SJSA1 (cell line): Measurements from ENCODE around the gene CCL14. TPM values are rescaled to one million over a fixed set of nuclear protein-coding genes. Genes with fewer than 3 reads are reported as not detected.

Source experiments
- DNase-seq, 2 experiments: peaks; one replicate each; pipeline ENCODE4 v3.0.0-alpha.2; 2015 to 2020; ENCODE audit warnings: low spot score in 2 of 2, low read depth in 1 of 2
- H3K27ac ChIP-seq: fragments of 250-450 bp; sonication (Bioruptor Pico); 2 replicates; pipeline ENCODE4 v1.5.1; 2020; ENCODE audit warnings: mild to moderate bottlenecking, moderate library complexity
- H3K27me3 ChIP-seq: fragments of 250-450 bp; sonication (Bioruptor Pico); replicated peaks from 2 replicates; pipeline ENCODE4 v1.5.1; 2020; ENCODE audit warnings: mild to moderate bottlenecking, moderate library complexity
- H3K36me3 ChIP-seq: fragments of 250-450 bp; sonication (Bioruptor Pico); 2 replicates; pipeline ENCODE4 v1.5.1; 2020; ENCODE audit warnings: mild to moderate bottlenecking
- H3K4me1 ChIP-seq: fragments of 250-450 bp; sonication (Bioruptor Pico); replicated peaks from 2 replicates; pipeline ENCODE4 v1.6.1; 2021; ENCODE audit warnings: mild to moderate bottlenecking
- H3K4me3 ChIP-seq: fragments of 250-450 bp; sonication (Bioruptor Pico); 2 replicates; pipeline ENCODE4 v1.5.1; 2020; ENCODE audit warnings: mild to moderate bottlenecking
- H3K9me3 ChIP-seq: fragments of 250-450 bp; sonication (Bioruptor Pico); replicated peaks from 2 replicates; pipeline ENCODE4 v1.5.1; 2020; ENCODE audit warnings: mild to moderate bottlenecking
- total RNA-seq: library from RNA; depleted of rRNA; stranded (reverse); fragments of >200 nt; shearing (Covaris generic); gene quantifications from 2 replicates; pipeline ENCODE4 v1.2.3, GENCODE V29; 2014

Gene CCL14
- total RNA-seq, 1 experiment from 2014 or later = not detected

DNA sequence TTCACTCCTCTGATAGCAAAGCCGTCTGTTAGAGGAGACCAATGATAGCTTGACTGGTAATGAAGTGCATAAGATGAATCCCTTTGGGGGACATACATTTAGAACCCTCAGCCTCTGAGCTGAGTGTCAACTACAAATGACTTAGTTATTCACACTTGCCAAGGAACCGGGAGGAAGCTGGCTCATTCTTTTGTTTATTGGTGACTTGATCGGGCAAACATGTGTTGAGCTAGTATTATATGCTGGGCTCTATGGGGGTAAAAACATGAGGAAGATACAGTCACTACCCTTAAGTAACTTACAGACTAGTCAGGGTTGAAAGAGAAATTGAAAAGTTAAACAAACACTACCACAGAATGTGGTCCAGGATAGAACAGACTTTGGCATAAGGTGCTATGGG lies 8.2 kb downstream of the CCL14 start:
- no peak for DNase-seq
- Histone ChIP-seq H3K27me3 (no peaks in the 10 kb centered on the region; the same call in 1 of the 2 replicates), H3K4me1 (no peaks in the 10 kb centered on the region), H3K27ac (no peak overlapping the region), H3K4me3 (no peak overlapping the region), H3K36me3 (no peaks in the 10 kb centered on the region), H3K9me3 (no peaks in the 10 kb centered on the region)

DNA sequence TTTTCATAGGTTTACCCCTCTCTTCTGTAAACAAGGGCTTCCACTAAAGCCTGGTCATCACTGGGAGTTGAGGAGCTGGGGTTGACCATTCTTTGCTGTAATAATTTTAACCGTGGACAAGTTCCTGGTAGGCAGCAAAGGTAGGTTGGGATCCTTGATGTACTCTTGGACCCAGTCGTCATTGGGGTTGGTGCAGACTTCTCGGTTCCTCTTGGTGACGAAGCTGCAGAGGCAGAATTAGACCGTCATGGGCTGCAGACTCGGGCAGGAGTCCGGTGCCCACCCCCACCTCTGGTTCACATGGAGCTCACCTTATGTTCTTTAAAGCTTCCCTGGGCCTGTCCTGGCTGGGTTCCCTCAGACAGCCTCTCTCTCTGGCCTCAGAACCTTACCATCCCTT lies 9.0 kb downstream of the CCL14 start:
- H3K4me1 ChIP-seq = no peaks in the 10 kb centered on the region
- no peaks in the 10 kb centered on the region; the same call in 1 of the 2 replicates for H3K27me3 ChIP-seq
- H3K9me3 ChIP-seq = no peaks in the 10 kb centered on the region
- DNase-seq = no peak
- H3K27ac ChIP-seq = no peak overlapping the region
- H3K36me3 ChIP-seq = no peaks in the 10 kb centered on the region
- no peak overlapping the region for H3K4me3 ChIP-seq

DNA sequence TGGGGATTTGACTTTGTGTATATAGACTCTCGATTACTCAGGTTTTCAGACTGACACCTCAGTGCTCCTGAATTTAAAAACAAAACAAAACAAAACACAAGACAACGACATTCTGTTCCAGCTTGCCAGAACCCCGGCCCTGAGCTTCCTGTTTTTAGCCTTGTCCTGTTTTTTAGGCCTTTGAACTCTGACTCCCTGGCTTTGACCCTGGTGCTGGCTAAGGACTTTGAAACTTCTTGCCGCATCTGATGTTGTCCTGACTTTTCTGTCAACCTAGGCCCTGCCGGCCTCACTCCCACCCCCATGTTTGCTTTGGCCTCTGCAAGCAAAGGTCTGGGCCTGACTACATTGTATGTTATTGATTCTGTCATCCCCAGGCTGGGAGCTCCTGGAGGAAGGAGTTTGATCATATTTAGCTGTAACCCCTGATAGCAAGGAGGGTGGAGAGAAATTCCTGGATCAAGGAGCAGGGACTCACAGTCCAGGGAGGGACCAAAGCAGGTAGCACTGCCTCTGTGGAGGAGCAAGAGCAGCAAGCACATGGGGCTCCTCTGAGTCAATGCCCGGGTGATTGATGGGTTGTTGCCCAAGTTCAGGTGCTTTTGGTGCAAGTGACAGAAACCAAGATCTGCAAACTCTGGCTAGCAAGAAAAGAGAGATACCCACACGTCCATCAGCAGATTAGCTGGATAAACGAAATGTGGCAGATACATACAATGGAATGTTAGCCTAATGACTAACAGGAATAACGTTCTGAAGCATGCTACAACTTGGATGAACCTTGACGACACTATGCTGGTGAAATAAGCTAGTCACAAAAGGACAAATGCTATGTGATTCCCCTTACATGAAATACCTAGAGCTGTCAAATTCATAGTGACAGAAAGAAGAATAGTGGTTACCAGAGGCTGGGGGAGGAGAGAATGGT lies 12.9 kb downstream of the CCL14 start:
- no peaks in the 10 kb centered on the region for H3K27me3 ChIP-seq
- no peaks in the 10 kb centered on the region for H3K4me1 ChIP-seq
- H3K4me3 ChIP-seq = no peak overlapping the region
- no peak overlapping the region for H3K27ac ChIP-seq
- DNase-seq = peak in 1 of 2 experiments; percentile 20
- H3K36me3 ChIP-seq = no peaks in the 10 kb centered on the region
- H3K9me3 ChIP-seq = no peaks in the 10 kb centered on the region

DNA sequence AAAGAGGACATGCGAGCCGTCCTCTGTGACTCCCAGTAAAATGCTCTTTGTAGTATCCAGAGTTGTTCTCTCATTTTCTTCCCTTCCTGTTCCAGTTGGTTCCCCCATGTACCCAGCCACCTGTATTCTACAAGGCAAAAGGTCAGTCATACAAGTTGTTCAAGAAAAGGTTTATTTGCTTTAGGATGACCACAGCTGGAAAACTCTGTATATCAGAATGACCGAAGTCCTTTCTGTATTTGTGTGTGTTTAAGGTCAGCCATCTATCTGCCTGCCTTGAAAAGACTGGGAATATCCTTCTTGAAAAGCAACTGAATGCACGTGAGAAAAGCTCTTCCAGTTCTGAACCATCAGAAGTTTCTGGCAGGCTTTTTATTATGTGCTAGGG lies 13.6 kb downstream of the CCL14 start:
- Histone ChIP-seq H3K36me3 (no peaks in the 10 kb centered on the region), H3K4me3 (no peak overlapping the region), H3K27ac (no peak overlapping the region), H3K4me1 (no peaks in the 10 kb centered on the region), H3K27me3 (no peaks in the 10 kb centered on the region), H3K9me3 (no peaks in the 10 kb centered on the region)
- peak in 1 of 2 experiments; percentile 12 for DNase-seq

DNA sequence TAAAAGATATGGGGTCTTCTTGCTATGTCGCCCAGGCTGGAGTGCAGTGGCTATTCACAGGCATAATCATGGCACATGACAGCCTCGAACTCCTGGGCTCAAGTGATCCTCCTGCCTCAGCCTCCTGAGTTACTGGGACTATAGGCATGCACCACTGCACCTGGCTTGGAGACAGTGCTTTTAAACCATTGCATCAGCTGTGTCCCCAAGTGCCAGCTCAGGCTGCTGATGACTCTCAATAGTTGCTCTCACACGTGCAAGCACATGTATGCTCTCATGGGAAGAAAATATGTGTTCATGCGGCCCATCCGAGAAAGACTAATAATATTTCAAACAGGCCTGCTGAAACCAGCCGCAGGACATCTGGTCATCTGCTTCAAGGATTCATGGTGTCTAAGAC lies 14.0 kb downstream of the CCL14 start:
- no peak for DNase-seq

DNA sequence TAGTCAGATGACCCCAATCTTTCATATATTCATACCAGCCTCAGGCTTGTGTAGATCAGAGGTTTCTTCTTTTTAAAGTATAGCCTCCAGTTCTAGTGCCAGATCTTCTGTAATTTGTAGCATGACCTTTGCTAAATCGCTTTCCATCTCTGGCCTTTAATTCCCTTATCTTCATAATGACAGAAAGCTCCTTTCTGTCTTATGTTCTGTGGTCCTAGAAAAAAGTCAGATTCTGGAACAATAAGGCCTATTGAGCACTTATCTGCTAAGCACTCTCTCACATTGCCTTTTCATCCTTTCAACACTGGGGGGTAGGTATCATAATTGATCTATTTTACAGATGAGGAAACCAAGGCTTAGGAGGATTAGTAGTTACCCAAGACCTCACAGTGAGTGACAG lies 14.5 kb downstream of the CCL14 start:
- no peak for DNase-seq
- Histone ChIP-seq H3K27me3 (no peaks in the 10 kb centered on the region), H3K9me3 (no peaks in the 10 kb centered on the region), H3K4me3 (no peak overlapping the region), H3K27ac (no peak overlapping the region), H3K36me3 (no peaks in the 10 kb centered on the region), H3K4me1 (no peaks in the 10 kb centered on the region)

More for the DNA sequence above, 14.0 kb downstream of the CCL14 start:
- Histone ChIP-seq H3K9me3 (no peaks in the 10 kb centered on the region), H3K36me3 (no peaks in the 10 kb centered on the region), H3K27ac (no peak overlapping the region), H3K4me1 (no peaks in the 10 kb centered on the region), H3K4me3 (no peak overlapping the region), H3K27me3 (no peaks in the 10 kb centered on the region)

DNA sequence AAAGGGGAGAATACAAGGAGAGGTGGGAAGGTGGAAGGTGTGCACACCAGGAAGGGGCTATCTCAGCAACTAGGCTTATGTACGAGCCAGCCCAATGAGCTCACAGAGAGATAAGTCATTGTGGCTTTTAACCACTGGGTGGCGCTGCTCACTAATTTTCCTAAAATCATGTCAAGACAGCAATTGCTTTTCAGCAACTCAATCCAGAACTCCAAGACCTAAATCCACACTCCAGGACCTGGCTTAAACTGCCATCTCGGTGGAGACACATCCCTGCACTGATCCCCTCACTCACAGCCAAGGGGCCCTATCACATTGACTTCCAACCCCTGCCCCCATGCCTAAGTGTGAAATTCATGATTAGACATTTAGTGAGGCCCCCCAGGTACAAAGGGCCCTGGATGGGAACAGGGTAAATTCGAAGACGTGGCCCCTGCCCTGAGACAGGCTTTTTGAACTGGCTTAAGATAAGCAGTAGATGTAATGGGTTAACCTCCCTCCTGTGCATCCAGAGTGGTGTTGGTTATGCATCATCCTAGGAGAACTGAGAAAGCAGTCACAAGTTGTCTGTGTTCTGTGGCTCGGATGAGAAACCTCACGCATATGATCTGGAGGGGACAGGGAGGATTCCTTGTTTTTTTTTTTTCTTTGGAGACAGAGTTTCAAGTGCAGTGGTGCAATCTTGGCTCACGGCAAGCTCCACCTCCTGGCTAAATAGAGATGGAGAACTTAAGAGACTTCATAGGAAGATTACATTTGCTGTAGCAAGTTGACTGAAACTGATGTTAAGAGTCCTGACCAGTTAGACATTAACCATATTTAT lies 16.8 kb downstream of the CCL14 start:
- peak; percentile 28 to 68 for DNase-seq
- no peaks in the 10 kb centered on the region for H3K9me3 ChIP-seq
- no peaks in the 10 kb centered on the region for H3K36me3 ChIP-seq
- no peaks in the 10 kb centered on the region for H3K4me1 ChIP-seq
- no peak overlapping the region for H3K27ac ChIP-seq
- H3K4me3 ChIP-seq = no peak overlapping the region
- no peaks in the 10 kb centered on the region for H3K27me3 ChIP-seq

DNA sequence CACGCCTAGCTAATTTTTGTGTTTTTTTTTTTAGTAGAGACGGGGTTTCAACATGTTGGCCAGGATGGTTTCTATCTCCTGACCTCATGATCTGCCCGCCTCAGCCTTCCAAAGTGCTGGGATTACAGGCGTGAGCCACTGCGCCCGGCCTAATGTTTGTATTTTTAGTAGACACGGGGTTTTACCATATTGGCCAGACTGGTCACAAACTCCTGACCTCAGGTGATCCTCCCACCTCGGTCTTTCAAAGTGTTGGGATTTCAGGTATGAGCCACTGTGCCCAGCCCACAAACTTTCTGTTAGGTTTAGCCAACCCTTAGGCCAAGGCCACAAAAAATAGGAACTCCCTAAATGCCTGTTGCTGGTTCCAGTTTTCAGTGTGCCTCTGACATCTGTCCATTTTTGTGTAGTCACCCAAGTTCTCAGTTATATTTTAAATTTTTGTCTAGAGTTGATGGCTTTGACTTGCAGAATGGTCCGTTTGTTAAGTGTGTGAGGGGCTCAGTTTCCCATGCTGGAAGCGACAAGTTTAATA lies 17.9 kb downstream of the CCL14 start:
- Histone ChIP-seq H3K4me3 (no peak overlapping the region), H3K9me3 (no peaks in the 10 kb centered on the region), H3K27ac (no peak overlapping the region), H3K36me3 (no peaks in the 10 kb centered on the region), H3K4me1 (no peaks in the 10 kb centered on the region), H3K27me3 (no peaks in the 10 kb centered on the region)
- DNase-seq = no peak

DNA sequence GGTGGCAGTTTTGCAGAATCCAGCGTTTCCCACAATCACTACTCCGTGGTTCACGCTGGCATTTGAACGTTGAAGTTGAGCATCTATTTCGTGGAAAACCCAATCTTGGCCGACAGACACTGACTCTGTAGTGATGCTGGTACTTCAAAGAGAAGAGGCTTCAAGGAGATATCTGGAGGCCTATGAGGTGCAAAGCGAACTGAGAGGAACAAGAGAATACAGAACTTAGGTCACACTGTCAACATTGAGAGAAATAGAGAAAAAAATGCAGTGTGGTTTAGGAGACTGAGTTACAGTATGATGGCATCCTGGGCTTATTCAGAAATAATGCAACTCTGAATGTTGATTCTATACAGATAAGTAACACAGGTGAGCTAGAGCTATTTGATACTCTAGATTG lies 21.3 kb downstream of the CCL14 start:
- Histone ChIP-seq H3K4me3 (no peak overlapping the region), H3K27me3 (no peaks in the 10 kb centered on the region), H3K36me3 (no peaks in the 10 kb centered on the region), H3K27ac (no peak overlapping the region), H3K4me1 (no peaks in the 10 kb centered on the region), H3K9me3 (no peaks in the 10 kb centered on the region)
- no peak for DNase-seq

DNA sequence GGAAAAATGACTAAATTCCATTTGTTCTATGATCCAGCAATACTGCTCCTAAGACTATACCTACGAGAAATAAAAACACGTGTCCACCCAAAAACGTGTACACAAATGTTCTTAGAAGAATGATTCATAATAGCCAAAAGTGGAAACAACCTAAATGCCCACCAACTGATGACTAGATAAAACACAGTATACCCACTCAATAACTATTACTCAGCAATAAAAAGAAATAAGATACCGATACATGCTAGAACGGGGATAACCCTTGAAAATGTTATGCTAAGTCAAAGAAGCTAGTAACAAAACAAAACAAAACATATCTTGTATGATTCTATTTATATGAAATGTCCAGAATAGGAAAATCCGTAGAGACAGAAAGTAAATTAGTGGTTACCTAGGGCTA lies 22.9 kb downstream of the CCL14 start:
- Histone ChIP-seq H3K27me3 (no peaks in the 10 kb centered on the region), H3K4me1 (no peaks in the 10 kb centered on the region), H3K36me3 (no peaks in the 10 kb centered on the region), H3K27ac (no peak overlapping the region), H3K4me3 (no peak overlapping the region), H3K9me3 (no peaks in the 10 kb centered on the region)
- DNase-seq = no peak

DNA sequence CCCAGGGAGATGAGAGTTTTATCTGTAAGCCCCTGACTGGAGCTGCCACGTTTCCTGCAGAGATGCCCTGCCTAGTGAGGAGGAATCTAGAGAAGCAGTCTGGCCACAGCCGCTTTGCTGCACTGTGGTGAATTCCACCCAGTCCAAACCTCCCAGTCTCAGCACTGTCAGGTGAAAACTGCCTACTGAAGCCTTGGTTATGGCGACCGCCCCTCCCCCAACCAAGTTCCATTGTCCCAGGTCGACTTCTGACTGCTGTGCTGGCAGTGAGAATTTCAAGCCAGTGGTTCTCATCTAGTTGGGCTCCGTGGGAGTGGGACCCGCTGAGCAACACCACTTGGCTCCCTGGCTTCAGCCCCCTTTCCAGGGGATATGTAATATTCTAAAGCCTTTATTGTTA lies 32.8 kb downstream of the CCL14 start:
- no peaks in the 10 kb centered on the region for H3K4me1 ChIP-seq
- no peaks in the 10 kb centered on the region for H3K36me3 ChIP-seq
- H3K27ac ChIP-seq = no peak overlapping the region
- H3K27me3 ChIP-seq = 0 out of 2 replicates have a peak, but pooled peaks cover 5% of the 10 kb centered on the region
- no peak overlapping the region for H3K4me3 ChIP-seq
- no peaks in the 10 kb centered on the region for H3K9me3 ChIP-seq
- no peak for DNase-seq

DNA sequence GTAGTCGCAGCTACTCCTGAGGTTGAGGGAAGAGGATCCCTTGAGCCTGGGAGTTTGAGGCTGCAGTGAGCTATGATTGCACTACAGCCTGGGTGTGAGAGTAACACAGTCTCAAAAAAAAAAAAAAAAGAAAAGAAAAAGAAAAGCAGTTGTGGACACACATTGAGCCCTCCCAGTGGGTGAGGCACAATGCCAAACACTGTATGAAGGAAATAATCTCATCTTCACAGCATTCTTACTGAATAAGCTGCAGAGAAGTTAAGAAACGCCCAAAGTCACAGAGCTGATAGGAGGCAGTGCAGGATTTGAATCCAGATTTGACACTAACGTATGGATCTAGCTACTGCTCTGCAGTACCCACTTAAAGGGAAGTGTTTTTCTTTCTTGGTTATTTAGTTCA lies 37.1 kb downstream of the CCL14 start:
- no peak for DNase-seq
- Histone ChIP-seq H3K9me3 (no peaks in the 10 kb centered on the region), H3K4me3 (no peak overlapping the region), H3K36me3 (no peaks in the 10 kb centered on the region), H3K27me3 (no peaks in the 10 kb centered on the region), H3K27ac (no peak overlapping the region), H3K4me1 (no peaks in the 10 kb centered on the region)

DNA sequence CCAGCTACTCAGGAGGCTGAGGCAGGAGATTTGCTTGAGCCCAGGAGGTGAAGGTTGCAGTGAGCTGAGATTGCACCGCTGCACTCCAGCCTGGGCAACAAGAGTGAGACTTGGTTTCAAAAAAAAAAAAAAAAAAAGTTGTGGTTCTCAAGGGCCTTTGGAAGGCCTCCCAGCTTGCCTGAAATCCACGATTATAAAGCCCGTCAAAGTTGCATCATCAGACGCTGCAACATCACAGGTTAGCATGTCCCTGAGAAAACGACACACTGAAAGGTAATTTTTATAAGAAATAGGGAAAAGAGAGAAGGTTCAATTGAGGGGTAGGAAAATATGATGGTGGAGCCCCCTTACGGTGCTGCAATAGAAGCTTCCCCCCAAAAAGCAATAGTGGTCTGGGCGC lies 38.4 kb downstream of the CCL14 start:
- H3K27me3 ChIP-seq = no peaks in the 10 kb centered on the region
- H3K4me1 ChIP-seq = no peaks in the 10 kb centered on the region
- DNase-seq = no peak
- H3K27ac ChIP-seq = no peak overlapping the region
- no peak overlapping the region for H3K4me3 ChIP-seq
- no peaks in the 10 kb centered on the region for H3K9me3 ChIP-seq
- no peaks in the 10 kb centered on the region for H3K36me3 ChIP-seq

DNA sequence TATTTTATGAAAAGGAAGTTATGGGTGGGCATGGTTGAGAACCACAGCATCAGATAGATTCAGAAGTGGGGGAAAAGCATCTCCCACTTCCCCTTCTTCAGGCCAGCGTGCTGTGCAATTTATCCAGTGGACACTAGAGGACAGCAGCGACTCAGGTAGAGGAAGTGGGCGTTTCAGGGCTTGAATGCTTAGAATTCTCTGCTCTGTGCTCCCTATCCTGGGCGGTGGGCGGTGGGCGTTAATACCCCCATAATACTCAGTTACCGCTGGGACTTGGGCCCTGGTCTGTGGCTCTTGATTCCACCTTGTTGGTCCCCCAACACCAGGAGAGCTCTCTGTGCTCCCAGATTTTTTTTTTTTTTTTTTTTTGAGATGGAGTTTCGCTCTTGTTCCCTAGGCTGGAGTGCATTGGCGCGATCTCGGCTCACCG lies 39.4 kb downstream of the CCL14 start:
- Histone ChIP-seq H3K36me3 (no peaks in the 10 kb centered on the region), H3K27ac (no peak overlapping the region), H3K27me3 (no peaks in the 10 kb centered on the region), H3K4me1 (no peaks in the 10 kb centered on the region), H3K4me3 (no peak overlapping the region), H3K9me3 (no peaks in the 10 kb centered on the region)
- DNase-seq = peak; percentile 21 to 50
